K562 (cell line): ENCODE data around the gene IL17RC. TPM values are rescaled to one million over a fixed set of nuclear protein-coding genes. Genes with fewer than 3 reads are reported as not detected.

Source experiments
- C11orf30 ChIP-seq: fragments of 450-650 bp; IDR thresholded peaks from 2 replicates; pipeline ENCODE4 v1.6.1; 2016; ENCODE audit warnings: low read depth, mild to moderate bottlenecking
- CEBPG ChIP-seq, 3 experiments: fragments of 200-800 bp in 1 of 3; sonication (Bioruptor generic) in 1 of 3; sonication (generic) in 1 of 3; formaldehyde crosslinking in 1 of 3; IDR thresholded peaks in 2 of 3; conservative IDR thresholded peaks in 1 of 3; 2 replicates each; pipeline versions ENCODE4 v1.6.1 to v1.8.0; 2016 to 2022; ENCODE audit warnings: missing compliant biosample characterization in 2 of 3, missing genetic modification characterization in 2 of 3, mild to moderate bottlenecking in 1 of 3, missing genetic modification reagents in 1 of 3
- FOXP1 ChIP-seq: sonication (generic); formaldehyde crosslinking; IDR thresholded peaks from 2 replicates; pipeline ENCODE4 v1.8.0; 2022; ENCODE audit warnings: mild to moderate bottlenecking, missing genetic modification reagents
- FUS ChIP-seq: fragments of 200-400 bp; formaldehyde crosslinking; optimal IDR thresholded peaks from 2 replicates; pipeline ENCODE3; 2017; ENCODE audit warnings: low read depth, low read length
- HNRNPL ChIP-seq: fragments of 200-400 bp; formaldehyde crosslinking; IDR thresholded peaks from 2 replicates; pipeline ENCODE4 v1.6.1; 2017; ENCODE audit warnings: low read depth, mild to moderate bottlenecking, low read length
- MCM3 ChIP-seq: fragments of 450-650 bp; IDR thresholded peaks from 2 replicates; pipeline ENCODE4 v1.6.1; 2016
- MIER1 ChIP-seq: fragments of 450-650 bp; IDR thresholded peaks from 2 replicates; pipeline ENCODE4 v1.6.1; 2016; ENCODE audit warnings: antibody characterized with exemption, mild to moderate bottlenecking, low read depth
- NFRKB ChIP-seq: fragments of 450-650 bp; IDR thresholded peaks from 2 replicates; pipeline ENCODE4 v1.6.1; 2016; ENCODE audit warnings: low read depth
- NR2C1 ChIP-seq, 2 experiments: fragments of 450-650 bp; IDR thresholded peaks; 2 replicates each; pipeline ENCODE4 v1.6.1; 2017; ENCODE audit warnings: mild to moderate bottlenecking in 2 of 2, antibody characterized with exemption in 1 of 2, inconsistent platforms in 1 of 2, missing compliant biosample characterization in 1 of 2, missing genetic modification characterization in 1 of 2
- PHB ChIP-seq: fragments of 250-450 bp; sonication (Bioruptor Pico); IDR thresholded peaks from 2 replicates; pipeline ENCODE4 v1.5.0; 2021
- PHF20 ChIP-seq: fragments of 450-650 bp; IDR thresholded peaks from 2 replicates; pipeline ENCODE4 v1.6.1; 2018; ENCODE audit not compliant: partially characterized antibody
- TOE1 ChIP-seq, 2 experiments: fragments of 450-650 bp in 1 of 2; sonication (generic) in 1 of 2; formaldehyde crosslinking in 1 of 2; IDR thresholded peaks; 2 replicates each; pipeline versions ENCODE4 v1.7.1 to v1.8.0; 2016 to 2022; ENCODE audit warnings: borderline replicate concordance in 2 of 2, mild to moderate bottlenecking in 2 of 2, antibody characterized with exemption in 1 of 2, inconsistent platforms in 1 of 2, low read depth in 1 of 2, missing genetic modification reagents in 1 of 2, moderate library complexity in 1 of 2
- ZNF785 ChIP-seq: fragments of 250-450 bp; sonication (Bioruptor Pico); IDR thresholded peaks from 2 replicates; pipeline ENCODE4 v1.4.0; 2020; ENCODE audit warnings: mild to moderate bottlenecking
- polyA plus RNA-seq, 8 experiments: library from polyadenylated mRNA; depleted of rRNA in 4 of 8; stranded (reverse) in 5 of 8; unstranded in 3 of 8; fragments of >200 nt; fragmentation: Nextera tagmentation in 2 of 8; fragmentation: Illumina TruSeq in 1 of 8; extraction: Ambion mirVana in 2 of 8; extraction: Trizol in 1 of 8; gene quantifications; 2 replicates each; pipeline versions ENCODE4 v1.2.1 to v1.2.3, GENCODE V29; 2011 to 2014; ENCODE audit warnings: inconsistent platforms in 1 of 8, missing spikeins in 1 of 8
- total RNA-seq, 7 experiments: library from RNA; depleted of rRNA in 6 of 7; stranded (reverse); fragments of >200 nt in 6 of 7; fragmentation: Illumina TruSeq in 2 of 7; extraction: Trizol in 2 of 7; gene quantifications; 2 replicates each; pipeline versions ENCODE4 v1.2.1 to v1.2.3, GENCODE V29; 2011 to 2021; ENCODE audit warnings: low replicate concordance in 1 of 7
- TF ChIP-seq, protein P1 (sequence below): fragments of 450-650 bp; IDR thresholded peaks from 2 replicates; pipeline ENCODE4 v1.6.1; 2016; ENCODE audit warnings: antibody characterized with exemption
- TF ChIP-seq, protein P2 (sequence below): IDR thresholded peaks from 2 replicates; pipeline ENCODE4 v1.6.1; 2012; ENCODE audit warnings: low read depth, low read length, improper control_type of control experiment, borderline replicate concordance
- TF ChIP-seq, protein P3 (sequence below): sonication (generic); formaldehyde crosslinking; IDR thresholded peaks from 2 replicates; pipeline ENCODE4 v1.8.1; 2023; ENCODE audit warnings: mild to moderate bottlenecking, missing genetic modification reagents, moderate library complexity
- TF ChIP-seq, protein P4 (sequence below): fragments of 450-650 bp; IDR thresholded peaks from 2 replicates; pipeline ENCODE4 v1.6.1; 2016; ENCODE audit warnings: missing biosample characterization, missing genetic modification characterization
- TF ChIP-seq, protein P5 (sequence below): fragments of 450-650 bp; IDR thresholded peaks from 2 replicates; pipeline ENCODE4 v1.6.1; 2017; ENCODE audit warnings: mild to moderate bottlenecking, moderate library complexity

IL17RC gene
- total and polyA plus RNA-seq, 9 of the 15 experiments (the other 6 are each of a cell fraction or from before 2014, with no cell fraction given), result 0.15 to 11.4 (median 7.1) TPM; not detected in 1

DNA sequence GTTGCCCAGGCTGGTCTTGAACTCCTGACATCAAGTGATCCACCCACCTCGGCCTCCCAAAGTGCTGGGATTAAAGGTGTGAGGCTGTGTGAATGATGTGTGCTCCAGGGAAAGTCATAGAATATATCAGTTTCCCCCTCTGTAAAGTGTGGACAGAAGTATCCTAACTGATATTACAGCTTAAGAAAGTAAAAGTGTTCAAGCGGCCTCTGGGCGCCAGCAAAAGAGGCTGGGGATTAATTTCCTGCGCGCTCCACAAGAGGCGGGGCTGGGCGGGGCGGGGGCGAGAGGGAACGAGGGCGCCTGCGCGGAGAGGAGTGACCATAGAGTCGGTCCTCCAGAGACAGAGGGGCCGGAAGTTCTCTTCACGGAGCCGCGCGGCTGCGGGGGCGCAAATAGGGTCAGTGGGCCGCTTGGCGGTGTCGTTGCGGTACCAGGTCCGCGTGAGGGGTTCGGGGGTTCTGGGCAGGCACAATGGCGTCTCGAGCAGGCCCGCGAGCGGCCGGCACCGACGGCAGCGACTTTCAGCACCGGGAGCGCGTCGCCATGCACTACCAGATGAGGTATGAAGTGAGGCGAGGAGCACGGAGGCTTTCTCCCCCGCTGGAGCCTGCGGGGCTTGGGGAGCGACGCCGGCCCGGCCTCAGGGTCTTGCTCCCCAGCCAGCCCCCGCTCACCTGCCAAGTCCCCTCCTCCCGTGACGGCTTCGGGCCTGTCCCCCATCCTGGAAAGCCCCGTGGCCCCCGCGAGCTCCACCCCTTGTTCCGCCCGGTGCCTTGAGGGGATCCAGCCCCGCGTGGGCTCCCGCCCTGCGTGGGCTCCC lies 26.4 kb upstream of the IL17RC start, which contains the start of gene JAGN1 (continued):
- TF ChIP-seq TOE1 (IDR thresholded peaks at IDR 0.05; ENCODE audit: borderline replicate concordance) (0 out of 2 replicates have a peak, but pooled peaks have one; percentile 14), TOE1 (CRISPR knock-in tag; IDR thresholded peaks at IDR 0.05; ENCODE audit: borderline replicate concordance, low read depth) (no peak), MCM3 (no peak), NFRKB (peak; percentile 34; the same call in 1 of the 2 replicates), FOXP1 (CRISPR knock-in tag) (peak; percentile 91), PHB (peak; percentile 77; the same call in 1 of the 2 replicates), C11orf30 (peak; percentile 80), PHF20 (peak; percentile 93), FUS (peak; percentile 51), MIER1 (no peak), HNRNPL (peak; percentile 37; the same call in 1 of the 2 replicates), ZNF785 (CRISPR knock-in tag) (no peak), CEBPG (CRISPR knock-in tag; IDR thresholded peaks at IDR 0.05) (0 out of 2 replicates have a peak, but pooled peaks have one; percentile 33), CEBPG (tag; conservative IDR thresholded peaks at IDR 0.05 in 1 of 2, IDR thresholded peaks at IDR 0.05 in 1 of 2) (no peak), NR2C1 (IDR thresholded peaks at IDR 0.05) (no peak; the same call in 1 of the 2 replicates), NR2C1 (tag; IDR thresholded peaks at IDR 0.05) (peak; percentile 70)
- TF ChIP-seq, protein P1, sequence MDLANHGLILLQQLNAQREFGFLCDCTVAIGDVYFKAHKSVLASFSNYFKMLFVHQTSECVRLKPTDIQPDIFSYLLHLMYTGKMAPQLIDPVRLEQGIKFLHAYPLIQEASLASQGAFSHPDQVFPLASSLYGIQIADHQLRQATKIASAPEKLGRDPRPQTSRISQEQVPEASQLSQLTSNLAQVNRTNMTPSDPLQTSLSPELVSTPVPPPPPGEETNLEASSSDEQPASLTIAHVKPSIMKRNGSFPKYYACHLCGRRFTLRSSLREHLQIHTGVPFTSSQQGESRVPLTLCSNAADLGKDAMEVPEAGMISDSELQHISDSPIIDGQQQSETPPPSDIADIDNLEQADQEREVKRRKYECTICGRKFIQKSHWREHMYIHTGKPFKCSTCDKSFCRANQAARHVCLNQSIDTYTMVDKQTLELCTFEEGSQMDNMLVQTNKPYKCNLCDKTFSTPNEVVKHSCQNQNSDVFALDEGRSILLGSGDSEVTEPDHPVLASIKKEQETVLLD, result 0 out of 2 replicates have a peak, but pooled peaks have one; percentile 75
- TF ChIP-seq, protein P2, sequence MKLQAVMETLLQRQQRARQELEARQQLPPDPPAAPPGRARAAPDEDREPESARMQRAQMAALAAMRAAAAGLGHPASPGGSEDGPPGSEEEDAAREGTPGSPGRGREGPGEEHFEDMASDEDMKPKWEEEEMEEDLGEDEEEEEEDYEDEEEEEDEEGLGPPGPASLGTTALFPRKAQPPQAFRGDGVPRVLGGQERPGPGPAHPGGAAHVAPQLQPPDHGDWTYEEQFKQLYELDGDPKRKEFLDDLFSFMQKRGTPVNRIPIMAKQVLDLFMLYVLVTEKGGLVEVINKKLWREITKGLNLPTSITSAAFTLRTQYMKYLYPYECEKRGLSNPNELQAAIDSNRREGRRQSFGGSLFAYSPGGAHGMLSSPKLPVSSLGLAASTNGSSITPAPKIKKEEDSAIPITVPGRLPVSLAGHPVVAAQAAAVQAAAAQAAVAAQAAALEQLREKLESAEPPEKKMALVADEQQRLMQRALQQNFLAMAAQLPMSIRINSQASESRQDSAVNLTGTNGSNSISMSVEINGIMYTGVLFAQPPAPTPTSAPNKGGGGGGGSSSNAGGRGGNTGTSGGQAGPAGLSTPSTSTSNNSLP, result peak; percentile 33; the same call in 1 of the 2 replicates
- TF ChIP-seq, protein P3, sequence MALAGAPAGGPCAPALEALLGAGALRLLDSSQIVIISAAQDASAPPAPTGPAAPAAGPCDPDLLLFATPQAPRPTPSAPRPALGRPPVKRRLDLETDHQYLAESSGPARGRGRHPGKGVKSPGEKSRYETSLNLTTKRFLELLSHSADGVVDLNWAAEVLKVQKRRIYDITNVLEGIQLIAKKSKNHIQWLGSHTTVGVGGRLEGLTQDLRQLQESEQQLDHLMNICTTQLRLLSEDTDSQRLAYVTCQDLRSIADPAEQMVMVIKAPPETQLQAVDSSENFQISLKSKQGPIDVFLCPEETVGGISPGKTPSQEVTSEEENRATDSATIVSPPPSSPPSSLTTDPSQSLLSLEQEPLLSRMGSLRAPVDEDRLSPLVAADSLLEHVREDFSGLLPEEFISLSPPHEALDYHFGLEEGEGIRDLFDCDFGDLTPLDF (CRISPR knock-in tag), result peak; percentile 88
- TF ChIP-seq, protein P4, sequence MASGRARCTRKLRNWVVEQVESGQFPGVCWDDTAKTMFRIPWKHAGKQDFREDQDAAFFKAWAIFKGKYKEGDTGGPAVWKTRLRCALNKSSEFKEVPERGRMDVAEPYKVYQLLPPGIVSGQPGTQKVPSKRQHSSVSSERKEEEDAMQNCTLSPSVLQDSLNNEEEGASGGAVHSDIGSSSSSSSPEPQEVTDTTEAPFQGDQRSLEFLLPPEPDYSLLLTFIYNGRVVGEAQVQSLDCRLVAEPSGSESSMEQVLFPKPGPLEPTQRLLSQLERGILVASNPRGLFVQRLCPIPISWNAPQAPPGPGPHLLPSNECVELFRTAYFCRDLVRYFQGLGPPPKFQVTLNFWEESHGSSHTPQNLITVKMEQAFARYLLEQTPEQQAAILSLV (tag), result no peak
- TF ChIP-seq, protein P5, sequence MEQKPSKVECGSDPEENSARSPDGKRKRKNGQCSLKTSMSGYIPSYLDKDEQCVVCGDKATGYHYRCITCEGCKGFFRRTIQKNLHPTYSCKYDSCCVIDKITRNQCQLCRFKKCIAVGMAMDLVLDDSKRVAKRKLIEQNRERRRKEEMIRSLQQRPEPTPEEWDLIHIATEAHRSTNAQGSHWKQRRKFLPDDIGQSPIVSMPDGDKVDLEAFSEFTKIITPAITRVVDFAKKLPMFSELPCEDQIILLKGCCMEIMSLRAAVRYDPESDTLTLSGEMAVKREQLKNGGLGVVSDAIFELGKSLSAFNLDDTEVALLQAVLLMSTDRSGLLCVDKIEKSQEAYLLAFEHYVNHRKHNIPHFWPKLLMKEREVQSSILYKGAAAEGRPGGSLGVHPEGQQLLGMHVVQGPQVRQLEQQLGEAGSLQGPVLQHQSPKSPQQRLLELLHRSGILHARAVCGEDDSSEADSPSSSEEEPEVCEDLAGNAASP, result no peak
